ENCODE data around the gene KCMF1. TPM values are rescaled to one million over a fixed set of nuclear protein-coding genes. Genes with fewer than 3 reads are reported as not detected.

The KCMF1 gene
- polyA plus RNA-seq, 3 donors from 2014 or later, result 19.4 to 29.2 (median 25.5) TPM

GRCh38 chr2:84959566-84960506, 11.1 kb upstream of the KCMF1 start:
- H3K36me3 Mint-ChIP-seq, result peaks cover 1 to 15% (median 14%) of the 10 kb centered on the region in 3 donors
- peaks cover 16 to 28% of the 10 kb centered on the region in 2 donors for H3K4me1 Mint-ChIP-seq
- no peak for DNase-seq
- no peak overlapping the region for H3K4me3 Mint-ChIP-seq
- H3K27ac Mint-ChIP-seq, result peak overlapping the region in 4 of 6 donors; percentile 3 to 64 (median 32)
- peaks cover 0 to 3% (median 0%) of the 10 kb centered on the region in 3 donors for H3K27me3 Mint-ChIP-seq (ENCODE audit: low read depth in 3 of 3)
- no peaks in the 10 kb centered on the region for H3K9me3 Mint-ChIP-seq

- H3K9me3 Mint-ChIP-seq, result no peaks in the 10 kb centered on the region
- peaks cover 7 to 20% (median 14%) of the 10 kb centered on the region in 3 donors for H3K36me3 Mint-ChIP-seq
- H3K27me3 Mint-ChIP-seq (ENCODE audit: low read depth in 3 of 3), result peaks cover 0 to 2% (median 0%) of the 10 kb centered on the region in 3 donors
- H3K27ac Mint-ChIP-seq, result peak overlapping the region in 4 of 6 donors; percentile 3 to 60 (median 22)
- no peak overlapping the region for H3K4me3 Mint-ChIP-seq
- H3K4me1 Mint-ChIP-seq, result peaks cover 23 to 44% of the 10 kb centered on the region in 2 donors
- no peak for DNase-seq
These were observed 8.0 kb upstream of the KCMF1 start for GRCh38 chr2:84962917-84963316.

- Mint-ChIP-seq H3K36me3 (peaks cover 7 to 20% (median 14%) of the 10 kb centered on the region in 3 donors), H3K27me3 (ENCODE audit: low read depth in 3 of 3) (peaks cover 0 to 2% (median 0%) of the 10 kb centered on the region in 3 donors), H3K27ac (peak overlapping the region in 4 of 6 donors; percentile 3 to 60 (median 22)), H3K4me1 (peaks cover 27 to 48% of the 10 kb centered on the region in 2 donors), H3K4me3 (no peak overlapping the region), H3K9me3 (no peaks in the 10 kb centered on the region)
- DNase-seq, result no peak
These were observed 7.7 kb upstream of the KCMF1 start for GRCh38 chr2:84963323-84963691.

- Mint-ChIP-seq H3K36me3 (peaks cover 7 to 20% (median 14%) of the 10 kb centered on the region in 3 donors), H3K4me1 (peaks cover 31 to 51% of the 10 kb centered on the region in 2 donors), H3K27ac (peak overlapping the region in 5 of 6 donors; percentile 4 to 60 (median 27))
These were observed 7.1 kb upstream of the KCMF1 start for GRCh38 chr2:84963692-84964405.

GRCh38 chr2:84964406-84965191, 6.4 kb upstream of the KCMF1 start:
- Mint-ChIP-seq H3K9me3 (no peaks in the 10 kb centered on the region), H3K27me3 (ENCODE audit: low read depth in 3 of 3) (peaks cover 0 to 4% (median under 1%) of the 10 kb centered on the region in 3 donors), H3K4me3 (no peak overlapping the region), H3K36me3 (peaks cover 7 to 20% (median 14%) of the 10 kb centered on the region in 3 donors), H3K4me1 (peaks cover 39 to 58% of the 10 kb centered on the region in 2 donors), H3K27ac (peak overlapping the region in 5 of 6 donors; percentile 11 to 66 (median 30))
- DNase-seq, result no peak

More at GRCh38 chr2:84963692-84964405, 7.1 kb upstream of the KCMF1 start:
- H3K27me3 Mint-ChIP-seq (ENCODE audit: low read depth in 3 of 3), result peaks cover 0 to 2% (median 0%) of the 10 kb centered on the region in 3 donors
- no peak for DNase-seq
- no peak overlapping the region for H3K4me3 Mint-ChIP-seq
- H3K9me3 Mint-ChIP-seq, result no peaks in the 10 kb centered on the region

- peaks cover 12 to 24% (median 14%) of the 10 kb centered on the region in 3 donors for H3K36me3 Mint-ChIP-seq
- H3K9me3 Mint-ChIP-seq, result no peaks in the 10 kb centered on the region
- no peak for DNase-seq
- no peak overlapping the region for H3K4me3 Mint-ChIP-seq
- H3K27ac Mint-ChIP-seq, result peak overlapping the region in 3 of 6 donors; percentile 30 to 66 (median 49)
- H3K27me3 Mint-ChIP-seq (ENCODE audit: low read depth in 3 of 3), result peaks cover 3 to 9% (median 5%) of the 10 kb centered on the region in 3 donors
- H3K4me1 Mint-ChIP-seq, result peaks cover 44 to 64% of the 10 kb centered on the region in 2 donors
These were observed 5.8 kb upstream of the KCMF1 start for GRCh38 chr2:84965192-84965516.

- no peak overlapping the region for H3K4me3 Mint-ChIP-seq
- H3K27ac Mint-ChIP-seq, result no peak overlapping the region
- H3K27me3 Mint-ChIP-seq (ENCODE audit: low read depth in 3 of 3), result peaks cover 3 to 11% (median 5%) of the 10 kb centered on the region in 3 donors
- DNase-seq, result no peak
- peaks cover 44 to 65% of the 10 kb centered on the region in 2 donors for H3K4me1 Mint-ChIP-seq
- no peaks in the 10 kb centered on the region for H3K9me3 Mint-ChIP-seq
- H3K36me3 Mint-ChIP-seq, result peaks cover 12 to 24% (median 14%) of the 10 kb centered on the region in 3 donors
These were observed 5.1 kb upstream of the KCMF1 start for GRCh38 chr2:84965827-84966226.

GRCh38 chr2:84966731-84967130, 4.2 kb upstream of the KCMF1 start:
- Mint-ChIP-seq H3K27ac (peak overlapping the region in 2 of 6 donors; percentile 15 to 60), H3K9me3 (no peaks in the 10 kb centered on the region), H3K4me3 (peak overlapping the region in 1 of 5 donors; percentile 50)

GRCh38 chr2:84969511-84970209, 1.3 kb upstream of the KCMF1 start:
- Mint-ChIP-seq H3K36me3 (peaks cover 0 to 12% (median 10%) of the 10 kb centered on the region in 3 donors), H3K27ac (peak overlapping the region; percentile 97 to 100 (median 98)), H3K9me3 (no peaks in the 10 kb centered on the region), H3K4me3 (peak overlapping the region; percentile 93 to 99 (median 97)), H3K27me3 (ENCODE audit: low read depth in 3 of 3) (peaks cover 3 to 18% (median 10%) of the 10 kb centered on the region in 3 donors), H3K4me1 (peaks cover 53 to 63% of the 10 kb centered on the region in 2 donors)
- peak; percentile 24 to 39 (median 36) for DNase-seq

More at GRCh38 chr2:84966731-84967130, 4.2 kb upstream of the KCMF1 start:
- DNase-seq, result no peak
- Mint-ChIP-seq H3K36me3 (peaks cover 12 to 24% (median 14%) of the 10 kb centered on the region in 3 donors), H3K4me1 (peaks cover 44 to 59% of the 10 kb centered on the region in 2 donors), H3K27me3 (ENCODE audit: low read depth in 3 of 3) (peaks cover 3 to 11% (median 5%) of the 10 kb centered on the region in 3 donors)

- Mint-ChIP-seq H3K27ac (peak overlapping the region; percentile 97 to 100 (median 98)), H3K36me3 (peaks cover 0 to 5% (median 4%) of the 10 kb centered on the region in 3 donors), H3K4me1 (peaks cover 50 to 60% of the 10 kb centered on the region in 2 donors), H3K9me3 (no peaks in the 10 kb centered on the region), H3K27me3 (ENCODE audit: low read depth in 3 of 3) (peaks cover 3 to 18% (median 10%) of the 10 kb centered on the region in 3 donors), H3K4me3 (peak overlapping the region; percentile 93 to 99 (median 97))
- DNase-seq, result peak in 2 of 3 donors; percentile 67 to 69
These were observed 622 bp upstream of the KCMF1 start for GRCh38 chr2:84970210-84970867.

- H3K9me3 Mint-ChIP-seq, result no peaks in the 10 kb centered on the region
- H3K4me1 Mint-ChIP-seq, result peaks cover 59 to 67% of the 10 kb centered on the region in 2 donors
- peaks cover 3 to 18% (median 10%) of the 10 kb centered on the region in 3 donors for H3K27me3 Mint-ChIP-seq (ENCODE audit: low read depth in 3 of 3)
- H3K27ac Mint-ChIP-seq, result peak overlapping the region; percentile 93 to 97 (median 95)
- peak; percentile 72 to 77 (median 76) for DNase-seq
- peak overlapping the region; percentile 84 to 92 (median 85) for H3K4me3 Mint-ChIP-seq
- H3K36me3 Mint-ChIP-seq, result peaks cover 0 to 5% (median 4%) of the 10 kb centered on the region in 3 donors
These were observed 697 bp downstream of the KCMF1 start for GRCh38 chr2:84971510-84972206.

Data from immature natural killer cell (primary cell).